GM18505 (cell line): Measurements from ENCODE around the gene GPR152.
A peak's percentile ranks its signal among the peaks of the same experiment; 100 is the strongest.
"Not testable (repeated sequence)": the region's sequence is repeated elsewhere in the genome, so short reads cannot be mapped to it uniquely, and the experiment has no call there.

Experiments
- ATAC-seq: cut with Tn5 transposase; IDR thresholded peaks from one replicate; pipeline ENCODE4 v1.9.1; 2021; ENCODE audit not compliant: unreplicated experiment
- POLR2A ChIP-seq: IDR thresholded peaks from 4 replicates; pipeline ENCODE4 v1.6.1; 2011; ENCODE audit warnings: borderline replicate concordance; ENCODE audit not compliant: insufficient read depth, insufficient read length; ENCODE audit errors: extremely low read depth

GPR152 gene

GRCh38 chr11:67492801-67493547 lies 40.4 kb upstream of the GPR152 start:
- no peak for TF ChIP-seq POLR2A
- no peak for ATAC-seq

- ATAC-seq: no peak
Observed at GRCh38 chr11:67492069-67492727, 39.7 kb upstream of the GPR152 start.

GRCh38 chr11:67491276-67492068 lies 38.9 kb upstream of the GPR152 start:
- peak; percentile 28 for TF ChIP-seq POLR2A
- ATAC-seq: no peak

More at GRCh38 chr11:67492069-67492727, 39.7 kb upstream of the GPR152 start:
- no peak for TF ChIP-seq POLR2A

DNA sequence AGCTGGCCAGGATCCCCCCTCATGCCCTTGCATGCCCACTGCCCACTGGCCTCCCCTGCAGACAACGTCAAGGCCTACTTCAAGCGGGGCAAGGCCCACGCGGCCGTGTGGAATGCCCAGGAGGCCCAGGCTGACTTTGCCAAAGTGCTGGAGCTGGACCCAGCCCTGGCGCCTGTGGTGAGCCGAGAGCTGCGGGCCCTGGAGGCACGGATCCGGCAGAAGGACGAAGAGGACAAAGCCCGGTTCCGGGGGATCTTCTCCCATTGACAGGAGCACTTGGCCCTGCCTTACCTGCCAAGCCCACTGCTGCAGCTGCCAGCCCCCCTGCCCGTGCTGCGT lies 38.2 kb upstream of the GPR152 start:
- no peak for TF ChIP-seq POLR2A

DNA sequence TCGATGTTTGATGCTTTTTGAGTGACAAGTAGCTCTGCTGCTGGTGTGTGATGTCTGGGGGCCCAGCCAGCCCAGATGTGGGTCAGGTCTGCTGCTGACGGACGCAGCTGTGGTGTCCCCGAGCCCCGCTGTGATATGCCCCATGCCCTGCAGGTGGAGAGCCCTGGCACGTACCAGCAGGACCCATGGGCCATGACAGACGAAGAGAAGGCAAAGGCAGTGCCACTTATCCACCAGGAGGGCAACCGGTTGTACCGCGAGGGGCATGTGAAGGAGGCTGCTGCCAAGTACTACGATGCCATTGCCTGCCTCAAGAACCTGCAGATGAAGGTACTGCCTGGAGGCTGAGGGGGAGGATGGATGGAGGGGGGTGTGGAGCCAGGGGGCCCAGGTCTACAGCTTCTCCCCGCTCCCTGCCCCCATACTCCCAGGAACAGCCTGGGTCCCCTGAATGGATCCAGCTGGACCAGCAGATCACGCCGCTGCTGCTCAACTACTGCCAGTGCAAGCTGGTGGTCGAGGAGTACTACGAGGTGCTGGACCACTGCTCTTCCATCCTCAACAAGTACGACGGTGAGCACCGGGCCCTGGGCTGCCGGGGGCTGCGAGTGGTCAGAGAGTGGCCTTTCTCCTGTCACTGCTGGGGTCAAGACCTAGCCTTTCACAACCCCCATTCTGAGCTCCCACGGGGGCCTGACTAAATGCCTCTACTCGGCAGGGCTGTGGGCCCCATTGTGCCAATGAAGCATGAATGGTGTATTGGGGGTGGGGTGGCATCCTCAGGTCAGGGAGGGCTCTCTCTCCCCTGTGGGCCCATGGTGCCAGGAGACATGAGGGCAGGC lies 37.6 kb upstream of the GPR152 start:
- no peak for ATAC-seq
- TF ChIP-seq POLR2A: no peak

More for the DNA sequence above, 38.2 kb upstream of the GPR152 start:
- no peak for ATAC-seq

GRCh38 chr11:67489203-67489884 lies 36.8 kb upstream of the GPR152 start:
- ATAC-seq: no peak
- TF ChIP-seq POLR2A: no peak

- TF ChIP-seq POLR2A: peak; percentile 41
- ATAC-seq: no peak
Observed at GRCh38 chr11:67486481-67487195, 34.1 kb upstream of the GPR152 start.

DNA sequence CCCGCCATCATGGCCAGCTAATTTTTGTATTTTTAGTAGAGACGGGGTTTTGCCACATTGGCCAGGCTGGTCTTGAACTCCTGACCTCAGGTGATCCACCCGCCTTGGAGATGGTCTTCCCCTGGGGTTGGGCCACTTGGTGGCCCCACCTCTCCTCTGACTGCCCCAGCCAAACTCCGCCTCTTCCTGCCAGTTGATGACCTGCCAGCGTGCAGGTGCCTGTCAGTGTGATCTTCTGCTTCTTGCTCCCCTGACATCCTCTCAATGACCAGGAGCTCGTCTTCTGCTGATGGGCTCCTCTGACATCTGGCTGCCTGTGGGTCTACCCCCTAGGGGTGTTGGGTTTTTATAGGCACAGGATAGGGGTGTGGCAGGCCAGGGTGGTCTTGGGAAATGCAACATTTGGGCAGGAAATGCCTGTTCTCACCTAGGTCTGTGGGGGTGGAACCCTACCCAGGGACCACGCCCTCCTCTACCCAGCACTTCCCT lies 33.4 kb upstream of the GPR152 start:
- not testable (repeated sequence) for ATAC-seq
- peak; percentile 84 for TF ChIP-seq POLR2A

DNA sequence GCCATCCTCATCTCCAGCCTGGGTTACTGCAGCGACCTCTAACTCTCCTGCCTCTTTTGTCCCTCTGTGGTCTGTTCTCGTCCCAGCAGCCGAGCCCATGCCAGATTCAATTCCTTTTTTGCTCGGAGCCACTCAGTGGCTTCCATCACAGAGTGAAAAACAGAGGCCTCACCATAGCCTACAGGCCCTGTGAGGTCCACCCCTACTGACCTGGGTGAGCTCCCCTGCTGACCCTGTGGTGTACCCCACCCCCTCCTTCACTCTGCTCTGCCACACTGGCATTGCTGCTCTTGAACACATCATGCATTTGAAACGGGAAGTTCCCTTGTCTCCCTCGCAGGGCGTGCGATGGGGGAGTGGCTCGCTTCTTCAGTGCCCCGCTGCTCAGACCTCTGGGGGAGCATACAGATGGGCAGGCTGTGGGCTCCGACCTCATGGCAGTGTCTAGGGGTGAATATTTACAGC lies 32.4 kb upstream of the GPR152 start:
- no peak for ATAC-seq
- TF ChIP-seq POLR2A: peak; percentile 24

DNA sequence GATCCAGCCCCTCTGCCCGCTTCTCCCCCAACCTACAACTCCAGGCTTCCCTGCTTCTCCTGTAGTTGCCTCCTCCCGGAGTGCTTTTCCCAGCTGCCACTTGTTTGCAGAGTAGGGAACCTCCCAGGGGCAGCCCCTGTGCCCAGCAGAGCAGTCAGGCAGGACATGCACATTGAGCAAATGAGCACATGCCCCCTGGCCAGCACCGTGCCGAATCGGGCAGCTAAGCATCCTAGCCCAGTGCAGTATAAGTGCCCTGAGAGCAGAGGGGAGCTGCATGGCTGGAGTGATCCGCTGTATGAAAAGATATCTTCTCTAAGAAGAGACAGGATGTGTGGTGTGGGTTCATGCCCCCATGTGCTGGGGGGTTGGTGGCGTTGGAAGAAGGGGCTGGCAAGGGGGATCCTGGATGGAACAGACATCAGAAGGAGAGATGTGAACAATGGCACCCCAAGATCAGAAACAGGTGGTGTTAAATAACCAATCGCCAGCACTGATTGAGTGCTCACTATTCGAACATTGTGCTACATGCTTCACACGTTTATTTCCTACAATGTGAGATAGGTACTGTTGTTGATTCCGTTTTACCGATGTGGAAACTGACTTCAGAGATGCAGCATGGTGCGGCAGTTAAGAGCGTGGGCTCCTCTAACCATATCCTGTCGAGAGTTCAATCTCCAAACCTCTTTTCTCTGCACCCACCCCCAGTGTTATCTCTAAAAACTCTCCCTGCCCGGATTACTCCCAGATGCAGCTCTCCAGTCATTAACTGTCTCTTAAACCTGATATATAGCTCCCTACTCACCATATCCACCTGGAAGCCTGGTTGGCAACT lies 31.5 kb upstream of the GPR152 start:
- no peak for ATAC-seq

GRCh38 chr11:67482827-67483798 lies 30.6 kb upstream of the GPR152 start, which contains the start of gene AIP:
AIP (plus strand) TSS chr11:67483026; CDS start chr11:67483159, 133 bp downstream.
- TF ChIP-seq POLR2A: peak; percentile 74
- ATAC-seq: peak; percentile 63

More for the DNA sequence above, 31.5 kb upstream of the GPR152 start:
- peak; percentile 10 for TF ChIP-seq POLR2A
